ENCODE data around the gene FAM234A. TPM values are rescaled to one million over a fixed set of nuclear protein-coding genes. Genes with fewer than 3 reads are reported as not detected.
"Not testable (repeated sequence)": the region's sequence is repeated elsewhere in the genome, so short reads cannot be mapped to it uniquely, and the experiment has no call there.

The FAM234A gene
- polyA plus RNA-seq, 1 donor, result 36.3 TPM

DNA sequence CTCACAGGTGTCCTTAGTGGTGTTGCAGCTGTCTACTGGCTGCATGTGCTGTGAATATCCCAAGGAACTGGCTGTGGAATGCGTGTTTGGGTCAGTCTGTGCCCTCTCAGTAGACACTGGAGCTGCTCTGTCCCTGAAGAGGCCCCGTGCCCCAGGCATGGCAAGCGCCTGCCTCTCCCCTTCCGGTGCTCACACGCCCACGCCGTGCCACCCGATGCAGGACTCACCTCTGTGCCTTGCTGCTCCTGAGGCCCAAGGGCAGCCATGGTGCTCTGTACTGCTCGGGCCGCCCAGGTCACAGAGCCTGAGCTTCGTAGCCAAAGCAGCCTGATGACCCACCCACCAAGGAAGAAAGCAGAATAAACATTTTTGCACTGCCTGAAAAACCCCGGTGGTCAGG, 31.1 kb downstream of the FAM234A start:
- DNase-seq (ENCODE audit: low read depth), result no peak

DNA sequence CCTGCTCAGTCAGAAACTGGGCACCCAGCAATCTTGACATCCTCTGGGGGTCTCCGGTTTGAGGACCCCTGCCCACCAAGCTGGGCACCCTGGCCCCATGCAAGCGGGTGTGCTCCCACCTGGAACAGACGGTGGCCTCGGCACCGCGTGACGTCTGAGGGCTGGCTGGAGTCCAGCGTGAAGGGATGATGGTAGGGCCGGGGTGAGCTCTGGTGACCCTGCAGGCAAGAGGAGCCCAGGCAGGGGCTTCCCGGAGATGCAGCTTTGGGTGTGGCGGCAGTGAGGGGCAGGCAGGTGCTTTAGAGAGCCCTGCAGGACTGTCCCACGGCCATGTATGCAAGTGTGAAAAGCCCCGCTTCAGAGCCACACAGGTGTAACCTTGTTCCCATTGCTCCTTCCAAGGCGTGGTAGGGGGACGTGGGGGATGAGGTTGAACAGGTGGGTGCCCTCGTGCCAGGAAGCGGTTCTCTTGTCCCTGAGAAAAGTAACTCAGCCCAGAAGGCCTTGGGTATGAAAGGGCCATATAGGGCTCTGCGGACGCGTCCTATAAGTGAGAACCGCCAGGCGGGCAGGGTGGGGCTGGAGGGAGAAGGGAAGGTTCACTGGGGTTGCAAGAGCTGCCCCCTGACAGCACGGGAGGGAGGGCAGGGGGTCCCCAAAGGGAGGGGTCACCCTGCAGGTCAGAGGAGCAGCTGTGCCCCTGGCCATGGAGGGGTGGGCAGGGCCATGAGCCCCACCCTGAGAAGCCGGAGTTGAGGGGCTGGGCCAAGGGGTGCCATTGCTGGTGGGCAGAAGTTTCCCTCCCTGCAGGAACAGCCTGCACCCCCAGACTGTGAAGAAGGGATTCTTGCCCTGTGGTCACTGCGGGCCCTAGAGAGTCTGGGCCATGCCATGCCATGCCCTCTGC, 31.9 kb downstream of the FAM234A start:
- no peak for DNase-seq (ENCODE audit: low read depth)

DNA sequence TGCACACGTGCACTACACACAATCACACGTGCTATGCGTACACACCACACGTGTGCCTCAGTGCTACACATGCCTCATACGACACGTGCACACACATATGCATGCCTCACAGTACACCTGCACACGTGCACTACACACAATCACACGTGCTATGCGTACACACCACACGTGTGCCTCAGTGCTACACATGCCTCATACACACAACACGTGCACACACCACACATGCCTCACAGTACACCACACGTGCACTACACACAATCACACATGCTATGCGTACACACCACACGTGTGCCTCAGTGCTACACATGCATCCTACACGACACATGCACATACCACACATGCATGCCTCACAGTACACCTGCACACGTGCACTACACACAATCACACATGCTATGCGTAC, 32.9 kb downstream of the FAM234A start:
- DNase-seq (ENCODE audit: low read depth), result not testable (repeated sequence)

GRCh38 chr16:268141-269053, 33.8 kb downstream of the FAM234A start:
- no peak for DNase-seq (ENCODE audit: low read depth)

DNA sequence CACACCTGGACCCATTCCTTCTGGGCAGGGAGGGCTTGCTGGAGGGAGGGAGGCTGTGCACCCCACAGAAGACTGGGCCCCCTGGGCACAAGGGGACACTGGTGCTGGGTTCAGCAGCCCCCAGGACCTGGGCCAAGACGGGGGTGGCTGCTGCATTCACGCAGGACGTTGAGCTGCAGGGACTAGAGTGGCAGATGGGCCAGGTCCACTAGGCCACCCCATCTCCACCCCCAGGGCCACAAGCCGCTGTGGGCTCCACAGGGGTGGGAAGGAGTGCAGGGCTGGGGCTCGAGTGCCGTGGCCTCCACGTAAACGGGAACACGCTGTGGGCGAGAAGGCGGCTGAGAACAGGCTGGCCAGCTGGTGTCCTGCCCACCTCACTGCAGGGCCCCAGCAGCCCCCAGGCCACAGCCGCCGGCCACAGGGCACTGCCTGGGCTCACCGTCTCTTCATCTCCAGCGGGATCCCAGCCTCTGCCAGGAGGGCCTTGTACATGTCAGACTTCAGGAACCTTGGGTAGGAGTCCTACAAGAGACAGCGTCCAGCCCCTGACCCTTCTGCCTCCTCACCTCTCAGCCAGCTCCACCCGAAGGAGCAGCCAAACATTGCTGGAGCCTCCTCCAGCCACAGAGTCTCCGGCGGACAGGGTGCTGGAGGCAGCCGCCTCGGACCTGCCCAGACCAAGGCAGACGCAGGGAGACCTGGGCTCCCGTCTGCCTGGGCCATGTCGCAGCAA, 34.6 kb downstream of the FAM234A start:
- DNase-seq (ENCODE audit: low read depth), result no peak

DNA sequence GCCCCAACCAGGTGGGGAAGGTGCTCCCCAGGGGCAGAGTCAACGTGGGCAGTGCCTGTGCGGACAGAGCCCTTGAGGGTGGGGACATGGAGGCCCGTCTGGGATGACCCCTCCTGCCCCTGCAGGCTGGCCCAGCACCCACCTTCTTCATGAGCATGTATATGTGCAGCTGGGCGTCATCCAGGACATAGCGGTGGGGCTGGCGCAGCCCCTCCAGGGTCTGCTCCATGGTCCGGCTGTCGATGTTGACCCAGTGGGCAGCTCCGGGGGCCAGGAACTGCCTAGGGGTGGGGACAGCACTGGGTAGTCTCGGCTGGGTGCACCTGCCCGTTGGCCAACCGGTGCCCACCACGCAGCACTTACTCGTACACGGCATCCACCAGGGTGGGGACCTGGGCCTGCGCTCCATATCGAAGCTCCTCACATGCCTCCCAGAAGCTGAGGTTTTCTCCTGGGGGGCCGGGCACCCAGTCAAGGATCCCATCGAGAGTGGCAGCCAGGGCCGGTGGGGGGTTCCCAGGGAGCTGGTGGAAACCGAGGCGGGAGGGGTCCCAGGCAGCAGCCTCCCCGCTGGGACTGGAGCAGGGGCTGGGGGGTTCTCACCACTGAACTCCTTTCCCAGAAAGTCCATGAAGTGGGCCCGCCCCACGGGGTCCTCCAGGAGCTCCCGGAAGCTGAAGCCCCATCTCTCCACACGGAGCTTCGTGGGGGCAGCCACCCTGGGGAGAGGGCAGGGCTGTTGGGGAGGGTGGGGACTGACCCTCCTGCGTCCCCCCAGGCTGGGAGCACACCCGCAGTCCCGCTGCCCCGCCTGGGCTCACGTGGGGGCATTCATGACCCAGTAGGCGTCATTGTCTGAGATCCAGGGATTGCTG, 36.0 kb downstream of the FAM234A start:
- DNase-seq (ENCODE audit: low read depth), result no peak

- DNase-seq (ENCODE audit: low read depth), result no peak
Measured at GRCh38 chr16:272633-273546, 38.3 kb downstream of the FAM234A start.

GRCh38 chr16:273547-274421, 39.2 kb downstream of the FAM234A start:
- no peak for DNase-seq (ENCODE audit: low read depth)

DNA sequence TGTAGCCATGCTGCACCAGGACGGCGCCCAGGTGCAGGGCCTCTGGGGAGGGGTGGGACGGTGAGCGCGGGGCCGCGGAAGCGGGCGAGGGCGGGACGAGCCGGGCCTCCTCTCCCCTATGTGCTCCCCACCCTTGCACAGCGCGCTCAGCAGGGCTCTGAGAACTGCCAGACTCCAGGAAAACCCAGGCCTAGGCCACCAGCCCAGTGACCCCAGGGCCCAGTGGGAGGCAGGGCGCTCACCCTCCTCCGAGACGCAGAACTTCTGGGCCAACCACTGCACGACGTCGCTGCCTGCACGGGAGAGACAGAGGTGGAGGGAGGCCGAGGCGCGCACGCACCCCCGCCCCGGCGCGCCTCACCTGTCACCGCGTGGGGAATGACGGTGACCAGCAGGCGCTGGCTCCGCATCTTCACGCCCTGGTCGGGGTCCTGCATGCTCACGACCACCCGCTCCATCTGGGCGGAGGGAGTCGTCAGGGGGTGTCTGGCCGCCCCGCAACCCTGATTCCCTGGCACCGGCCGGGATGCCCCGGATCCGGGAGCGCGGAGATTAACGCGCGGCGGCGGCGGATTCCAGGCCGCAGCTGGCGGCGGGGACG, 40.5 kb downstream of the FAM234A start:
- DNase-seq (ENCODE audit: low read depth), result no peak

GRCh38 chr16:275786-276232, 41.2 kb downstream of the FAM234A start, which contains the start of gene RGS11:
RGS11 (minus strand) TSS chr16:275944; CDS start chr16:275911, 33 bp downstream.
- no peak for DNase-seq (ENCODE audit: low read depth)

GRCh38 chr16:276426-277077, 41.9 kb downstream of the FAM234A start:
- DNase-seq (ENCODE audit: low read depth), result no peak

- no peak for DNase-seq (ENCODE audit: low read depth)
Measured at GRCh38 chr16:278863-279366, 44.3 kb downstream of the FAM234A start.

- no peak for DNase-seq (ENCODE audit: low read depth)
Measured at GRCh38 chr16:279531-279930, 44.9 kb downstream of the FAM234A start.

- DNase-seq (ENCODE audit: low read depth), result no peak
Measured at GRCh38 chr16:280005-280460, 45.4 kb downstream of the FAM234A start.

DNA sequence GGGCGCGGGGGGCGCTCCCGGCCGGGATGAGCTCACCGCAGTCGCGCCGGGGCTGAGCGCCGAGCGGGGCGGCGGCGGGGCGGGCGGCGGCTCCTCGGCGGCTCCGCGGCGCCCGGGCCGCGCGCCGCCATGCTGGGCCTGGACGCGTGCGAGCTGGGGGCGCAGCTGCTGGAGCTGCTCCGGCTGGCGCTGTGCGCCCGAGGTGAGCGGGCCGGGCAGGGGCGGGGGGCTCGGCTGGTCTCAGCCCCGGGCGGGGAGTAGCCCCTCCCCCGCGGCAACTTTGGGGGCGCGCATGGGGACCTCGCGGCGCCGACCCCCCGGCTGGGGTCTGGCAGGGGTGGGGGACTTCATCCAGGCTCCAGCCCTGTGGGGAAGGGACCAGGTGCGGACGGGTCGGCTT, 45.9 kb downstream of the FAM234A start, which contains the start of gene ARHGDIG:
Gene ARHGDIG, plus strand, starts transcription at position 40 of the 400 bp plus-strand sequence. Its CDS starts 90 bp downstream, at position 130.
- no peak for DNase-seq (ENCODE audit: low read depth)

DNA sequence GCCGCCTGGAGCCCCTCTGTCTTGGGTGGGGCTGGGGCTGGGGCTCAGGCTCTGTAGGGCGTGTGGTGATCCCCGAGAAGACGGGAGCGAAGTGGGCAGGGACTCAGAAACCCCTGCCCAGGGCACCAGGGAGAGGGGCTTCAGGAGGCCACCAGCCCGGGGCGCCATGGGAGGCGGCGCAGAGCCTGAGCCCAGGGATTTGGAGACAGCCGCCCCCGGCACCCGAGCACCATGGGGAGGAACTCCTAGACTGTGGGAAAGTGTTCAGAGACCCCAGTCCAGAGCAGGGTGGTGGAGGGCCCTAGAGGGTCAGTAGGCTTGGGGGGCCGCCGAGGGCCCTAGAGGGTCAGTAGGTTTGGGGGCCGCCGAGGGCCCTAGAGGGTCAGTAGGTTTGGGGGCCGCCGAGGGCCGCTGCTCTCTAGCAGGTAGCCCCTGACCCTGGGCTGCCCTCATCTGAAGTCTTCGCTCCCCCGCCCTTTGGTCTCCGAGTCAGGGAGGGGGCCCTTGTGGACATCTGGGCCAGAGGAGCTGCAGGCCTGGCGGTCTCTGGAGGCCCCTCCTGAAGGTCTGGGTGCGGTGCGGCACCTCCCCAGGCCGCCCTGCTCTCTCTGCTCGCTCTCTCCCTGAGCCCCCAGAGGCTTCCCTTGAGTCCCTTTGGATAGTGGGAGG, 46.5 kb downstream of the FAM234A start:
- no peak for DNase-seq (ENCODE audit: low read depth)

Data from forelimb muscle (tissue), 1 donor.